Endothelial cell (in vitro differentiated cells): Measurements from ENCODE around the gene POLR1E. TPM values are rescaled to one million over a fixed set of nuclear protein-coding genes. Genes with fewer than 3 reads are reported as not detected.

ENCODE experiments used
- DNase-seq: peaks from one replicate; pipeline ENCODE4 v3.0.0; 2021; ENCODE audit warnings: low spot score
- H3K27ac Mint-ChIP-seq: one replicate; pipeline ENCODE4 v1.8.0; 2021; ENCODE audit warnings: mixed read lengths, inconsistent platforms; ENCODE audit not compliant: unreplicated experiment
- H3K27me3 Mint-ChIP-seq: one replicate; pipeline ENCODE4 v1.8.0; 2021; ENCODE audit warnings: mild to moderate bottlenecking, moderate library complexity, mixed read lengths, inconsistent platforms; ENCODE audit not compliant: unreplicated experiment
- H3K36me3 Mint-ChIP-seq: one replicate; pipeline ENCODE4 v1.8.0; 2021; ENCODE audit warnings: mild to moderate bottlenecking, low read depth, mixed read lengths, inconsistent platforms; ENCODE audit not compliant: unreplicated experiment
- H3K4me1 Mint-ChIP-seq: one replicate; pipeline ENCODE4 v1.8.0; 2021; ENCODE audit warnings: mild to moderate bottlenecking, mixed read lengths, inconsistent platforms; ENCODE audit not compliant: unreplicated experiment
- H3K4me3 Mint-ChIP-seq: one replicate; pipeline ENCODE4 v1.8.0; 2021; ENCODE audit warnings: mild to moderate bottlenecking, mixed read lengths, inconsistent platforms; ENCODE audit not compliant: unreplicated experiment
- H3K9me3 Mint-ChIP-seq: one replicate; pipeline ENCODE4 v1.8.0; 2021; ENCODE audit warnings: mixed read lengths, inconsistent platforms; ENCODE audit not compliant: unreplicated experiment
- CTCF ChIP-seq: fragments of 200-600 bp; sonication (generic); IDR thresholded peaks from one replicate; pipeline ENCODE4 v1.5.0; 2021; ENCODE audit warnings: antibody characterized with exemption; ENCODE audit not compliant: unreplicated experiment
- total RNA-seq: library from RNA; stranded (reverse); fragmentation: NEBNext Ultra II Directional; extraction: Animal tissue kit (Norgen Biotek cat#: 25700); gene quantifications from one replicate; pipeline ENCODE4 v1.2.1, GENCODE V29; 2021; ENCODE audit not compliant: unreplicated experiment

POLR1E gene
- total RNA-seq, 1 donor from 2014 or later: 16.9 TPM

- no peak overlapping the region for H3K27ac Mint-ChIP-seq
- H3K4me3 Mint-ChIP-seq: no peak overlapping the region
- no peaks in the 10 kb centered on the region for H3K9me3 Mint-ChIP-seq
- peaks cover 27% of the 10 kb centered on the region for H3K36me3 Mint-ChIP-seq
- no peaks in the 10 kb centered on the region for H3K4me1 Mint-ChIP-seq
- H3K27me3 Mint-ChIP-seq: peaks cover 4% of the 10 kb centered on the region
- TF ChIP-seq CTCF: no peak
- DNase-seq: no peak
Measured at GRCh38 chr9:37538099-37538498, 52.4 kb downstream of the POLR1E start.

- H3K27ac Mint-ChIP-seq: no peak overlapping the region
- H3K9me3 Mint-ChIP-seq: no peaks in the 10 kb centered on the region
- peaks cover 27% of the 10 kb centered on the region for H3K36me3 Mint-ChIP-seq
- no peak for TF ChIP-seq CTCF
- peaks cover 4% of the 10 kb centered on the region for H3K27me3 Mint-ChIP-seq
- H3K4me3 Mint-ChIP-seq: no peak overlapping the region
- DNase-seq: no peak
- no peaks in the 10 kb centered on the region for H3K4me1 Mint-ChIP-seq
Measured at GRCh38 chr9:37539634-37540033, 53.9 kb downstream of the POLR1E start.

GRCh38 chr9:37540634-37541033 lies 54.9 kb downstream of the POLR1E start:
- no peaks in the 10 kb centered on the region for H3K4me1 Mint-ChIP-seq
- no peak overlapping the region for H3K4me3 Mint-ChIP-seq
- H3K36me3 Mint-ChIP-seq: peaks cover 27% of the 10 kb centered on the region
- DNase-seq: no peak
- H3K27me3 Mint-ChIP-seq: peaks cover 4% of the 10 kb centered on the region
- no peak overlapping the region for H3K27ac Mint-ChIP-seq
- no peaks in the 10 kb centered on the region for H3K9me3 Mint-ChIP-seq
- TF ChIP-seq CTCF: no peak

- Mint-ChIP-seq H3K9me3 (no peaks in the 10 kb centered on the region), H3K27ac (no peak overlapping the region), H3K36me3 (peaks cover 24% of the 10 kb centered on the region), H3K4me3 (no peak overlapping the region), H3K4me1 (no peaks in the 10 kb centered on the region), H3K27me3 (peaks cover 4% of the 10 kb centered on the region)
- DNase-seq: no peak
- TF ChIP-seq CTCF: no peak
Measured at GRCh38 chr9:37541465-37541864, 55.7 kb downstream of the POLR1E start.

- H3K4me3 Mint-ChIP-seq: no peak overlapping the region
- H3K27ac Mint-ChIP-seq: no peak overlapping the region
- peaks cover 16% of the 10 kb centered on the region for H3K36me3 Mint-ChIP-seq
- TF ChIP-seq CTCF: no peak
- H3K27me3 Mint-ChIP-seq: peaks cover 4% of the 10 kb centered on the region
- no peaks in the 10 kb centered on the region for H3K4me1 Mint-ChIP-seq
- no peak for DNase-seq
- H3K9me3 Mint-ChIP-seq: no peaks in the 10 kb centered on the region
Measured at GRCh38 chr9:37542488-37542887, 56.7 kb downstream of the POLR1E start.
